Liver (tissue), 9 donors: ENCODE results near the gene SOWAHA. TPM values are rescaled to one million over a fixed set of nuclear protein-coding genes. Genes with fewer than 3 reads are reported as not detected.

Source experiments
- DNase-seq: peaks from one replicate; pipeline ENCODE4 v3.0.0-alpha.2; 2017; ENCODE audit warnings: low spot score
- H3K27ac ChIP-seq, 2 donors: one replicate each; pipeline ENCODE4 v1.7.0; 2013; ENCODE audit warnings: inconsistent platforms in 2 of 2, low read length in 2 of 2, control low read depth in 1 of 2, low read depth in 1 of 2, mild to moderate bottlenecking in 1 of 2
- H3K27me3 ChIP-seq, 4 donors: one replicate each; pipeline versions ENCODE4 v1.6.1 to v1.7.0; 2013; ENCODE audit warnings: low read length in 3 of 4, inconsistent platforms in 1 of 4, mild to moderate bottlenecking in 1 of 4, moderate library complexity in 1 of 4; ENCODE audit not compliant: control insufficient read depth in 4 of 4, insufficient read depth in 4 of 4
- H3K36me3 ChIP-seq, 4 donors: one replicate each; pipeline versions ENCODE4 v1.6.1 to v1.7.0; 2013; ENCODE audit warnings: low read length in 3 of 4, mild to moderate bottlenecking in 3 of 4, low read depth in 1 of 4, moderate library complexity in 1 of 4; ENCODE audit not compliant: control insufficient read depth in 4 of 4, insufficient read depth in 3 of 4
- H3K4me1 ChIP-seq, 4 donors: one replicate each; pipeline versions ENCODE4 v1.6.1 to v1.7.0; 2013; ENCODE audit warnings: low read length in 3 of 4, mild to moderate bottlenecking in 3 of 4, moderate library complexity in 1 of 4; ENCODE audit not compliant: control insufficient read depth in 4 of 4, insufficient read depth in 4 of 4
- H3K4me3 ChIP-seq, 3 donors: one replicate each; pipeline versions ENCODE4 v1.6.1 to v1.7.0; 2013; ENCODE audit warnings: low read length in 3 of 3, control low read depth in 1 of 3, low read depth in 1 of 3, mild to moderate bottlenecking in 1 of 3
- H3K9ac ChIP-seq, 2 donors: one replicate each; pipeline ENCODE4 v1.7.0; 2013; ENCODE audit warnings: low read length in 2 of 2, mild to moderate bottlenecking in 2 of 2, moderate library complexity in 2 of 2, control low read depth in 1 of 2, low read depth in 1 of 2
- H3K9me3 ChIP-seq, 4 donors: one replicate each; pipeline versions ENCODE4 v1.6.1 to v1.7.0; 2013; ENCODE audit warnings: low read length in 3 of 4; ENCODE audit not compliant: control insufficient read depth in 4 of 4
- CTCF ChIP-seq: fragments of 150-350 bp; IDR thresholded peaks from 2 replicates; pipeline ENCODE4 v1.5.1; 2017; ENCODE audit warnings: improper control_type of control experiment, low read depth, low read length; ENCODE audit not compliant: missing input control
- FOXA1 ChIP-seq: IDR thresholded peaks from 2 replicates; pipeline ENCODE4 v1.6.1; 2016; ENCODE audit warnings: antibody characterized with exemption
- FOXA2 ChIP-seq: IDR thresholded peaks from 2 replicates; pipeline ENCODE4 v1.6.1; 2016; ENCODE audit warnings: antibody characterized with exemption
- GABPA ChIP-seq, 2 donors: IDR thresholded peaks in 1 of 2; conservative IDR thresholded peaks in 1 of 2; 2 replicates each; pipeline ENCODE4 v1.6.1; 2016; ENCODE audit warnings: antibody characterized with exemption in 2 of 2, mild to moderate bottlenecking in 1 of 2, moderate library complexity in 1 of 2
- HNF4A ChIP-seq, 2 donors: conservative IDR thresholded peaks; 2 replicates each; pipeline ENCODE4 v1.6.1; 2016; ENCODE audit warnings: antibody characterized with exemption in 2 of 2, mild to moderate bottlenecking in 2 of 2
- HNF4G ChIP-seq: IDR thresholded peaks from 2 replicates; pipeline ENCODE4 v1.6.1; 2016; ENCODE audit warnings: antibody characterized with exemption
- JUND ChIP-seq, 2 donors: IDR thresholded peaks; 2 replicates each; pipeline ENCODE4 v1.6.1; 2016; ENCODE audit warnings: antibody characterized with exemption in 2 of 2
- NR2F2 ChIP-seq: IDR thresholded peaks from 2 replicates; pipeline ENCODE4 v1.6.1; 2016; ENCODE audit warnings: antibody characterized with exemption
- RAD21 ChIP-seq, 2 donors: IDR thresholded peaks; 2 replicates each; pipeline ENCODE4 v1.6.1; 2016; ENCODE audit warnings: antibody characterized with exemption in 2 of 2, mild to moderate bottlenecking in 2 of 2
- RXRA ChIP-seq, 2 donors: IDR thresholded peaks; 2 replicates each; pipeline ENCODE4 v1.6.1; 2017 to 2018; ENCODE audit warnings: antibody characterized with exemption in 2 of 2, mild to moderate bottlenecking in 1 of 2
- SP1 ChIP-seq: IDR thresholded peaks from 2 replicates; pipeline ENCODE4 v1.6.1; 2018; ENCODE audit warnings: antibody characterized with exemption, mild to moderate bottlenecking
- TAF1 ChIP-seq: conservative IDR thresholded peaks from 2 replicates; pipeline ENCODE4 v1.6.1; 2016; ENCODE audit warnings: antibody characterized with exemption, mild to moderate bottlenecking
- YY1 ChIP-seq: IDR thresholded peaks from 2 replicates; pipeline ENCODE4 v1.6.1; 2016; ENCODE audit warnings: antibody characterized with exemption, mild to moderate bottlenecking
- WGBS: extraction: QIAGEN DNeasy Blood & Tissue Kit; methylation state at CpG from one replicate; pipeline ENCODE4 v1.1.7; 2013; 5-methylcytosine and 5-hydroxymethylcytosine counted together
- polyA plus RNA-seq, 2 donors: library from polyadenylated mRNA; stranded (reverse) in 1 of 2; unstranded in 1 of 2; fragments of 200-250 nt in 1 of 2; fragments of >200 nt in 1 of 2; fragmentation: Nextera tagmentation in 1 of 2; extraction: Ambion mirVana in 1 of 2; gene quantifications; one replicate each; pipeline versions ENCODE4 v1.2.1 to v1.2.3, GENCODE V29; 2013 to 2015
- total RNA-seq, 2 donors: library from RNA; depleted of rRNA; stranded (reverse); fragments of >200 nt; gene quantifications; one replicate each; pipeline ENCODE4 v1.2.3, GENCODE V29; 2014
- TF ChIP-seq, protein P1 (sequence below): IDR thresholded peaks from 2 replicates; pipeline ENCODE4 v1.6.1; 2016; ENCODE audit warnings: antibody characterized with exemption
- TF ChIP-seq, protein P2 (sequence below): IDR thresholded peaks from 2 replicates; pipeline ENCODE4 v1.6.1; 2016; ENCODE audit warnings: antibody characterized with exemption
- TF ChIP-seq, protein P3 (sequence below): IDR thresholded peaks from 2 replicates; pipeline ENCODE4 v1.6.1; 2016; ENCODE audit warnings: antibody characterized with exemption
- TF ChIP-seq, protein P4 (sequence below): IDR thresholded peaks from 2 replicates; pipeline ENCODE4 v1.6.1; 2016; ENCODE audit warnings: antibody characterized with exemption, mild to moderate bottlenecking
- donor health status: healthy.
- donor health status: healthy.
- donor health status: healthy.
- donor health status: healthy.
- donor health status: healthy.

The SOWAHA gene
- total and polyA plus RNA-seq, 4 donors: 1.3 to 2.2 (median 1.8) TPM

- H3K36me3 ChIP-seq: no peaks in the 10 kb centered on the region
- no peak overlapping the region for H3K4me3 ChIP-seq
- no peak for DNase-seq
- H3K27ac ChIP-seq: no peak overlapping the region
- WGBS: 83% methylated on average over 5 of the region's 5 CpGs
- TF ChIP-seq HNF4A (conservative IDR thresholded peaks at IDR 0.05) (no peak), RAD21 (IDR thresholded peaks at IDR 0.05) (no peak), YY1 (no peak), CTCF (no peak), RXRA (IDR thresholded peaks at IDR 0.05) (no peak), TAF1 (no peak), HNF4G (no peak), FOXA2 (no peak), FOXA1 (no peak), JUND (IDR thresholded peaks at IDR 0.05) (no peak), GABPA (IDR thresholded peaks at IDR 0.05 in 1 of 2, conservative IDR thresholded peaks at IDR 0.05 in 1 of 2) (no peak), SP1 (no peak), NR2F2 (no peak)
- TF ChIP-seq, protein P1, sequence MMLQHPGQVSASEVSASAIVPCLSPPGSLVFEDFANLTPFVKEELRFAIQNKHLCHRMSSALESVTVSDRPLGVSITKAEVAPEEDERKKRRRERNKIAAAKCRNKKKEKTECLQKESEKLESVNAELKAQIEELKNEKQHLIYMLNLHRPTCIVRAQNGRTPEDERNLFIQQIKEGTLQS: no peak
- TF ChIP-seq, protein P2, sequence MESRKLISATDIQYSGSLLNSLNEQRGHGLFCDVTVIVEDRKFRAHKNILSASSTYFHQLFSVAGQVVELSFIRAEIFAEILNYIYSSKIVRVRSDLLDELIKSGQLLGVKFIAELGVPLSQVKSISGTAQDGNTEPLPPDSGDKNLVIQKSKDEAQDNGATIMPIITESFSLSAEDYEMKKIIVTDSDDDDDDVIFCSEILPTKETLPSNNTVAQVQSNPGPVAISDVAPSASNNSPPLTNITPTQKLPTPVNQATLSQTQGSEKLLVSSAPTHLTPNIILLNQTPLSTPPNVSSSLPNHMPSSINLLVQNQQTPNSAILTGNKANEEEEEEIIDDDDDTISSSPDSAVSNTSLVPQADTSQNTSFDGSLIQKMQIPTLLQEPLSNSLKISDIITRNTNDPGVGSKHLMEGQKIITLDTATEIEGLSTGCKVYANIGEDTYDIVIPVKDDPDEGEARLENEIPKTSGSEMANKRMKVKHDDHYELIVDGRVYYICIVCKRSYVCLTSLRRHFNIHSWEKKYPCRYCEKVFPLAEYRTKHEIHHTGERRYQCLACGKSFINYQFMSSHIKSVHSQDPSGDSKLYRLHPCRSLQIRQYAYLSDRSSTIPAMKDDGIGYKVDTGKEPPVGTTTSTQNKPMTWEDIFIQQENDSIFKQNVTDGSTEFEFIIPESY: no peak
- TF ChIP-seq, protein P3, sequence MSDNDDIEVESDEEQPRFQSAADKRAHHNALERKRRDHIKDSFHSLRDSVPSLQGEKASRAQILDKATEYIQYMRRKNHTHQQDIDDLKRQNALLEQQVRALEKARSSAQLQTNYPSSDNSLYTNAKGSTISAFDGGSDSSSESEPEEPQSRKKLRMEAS: no peak
- TF ChIP-seq, protein P4, sequence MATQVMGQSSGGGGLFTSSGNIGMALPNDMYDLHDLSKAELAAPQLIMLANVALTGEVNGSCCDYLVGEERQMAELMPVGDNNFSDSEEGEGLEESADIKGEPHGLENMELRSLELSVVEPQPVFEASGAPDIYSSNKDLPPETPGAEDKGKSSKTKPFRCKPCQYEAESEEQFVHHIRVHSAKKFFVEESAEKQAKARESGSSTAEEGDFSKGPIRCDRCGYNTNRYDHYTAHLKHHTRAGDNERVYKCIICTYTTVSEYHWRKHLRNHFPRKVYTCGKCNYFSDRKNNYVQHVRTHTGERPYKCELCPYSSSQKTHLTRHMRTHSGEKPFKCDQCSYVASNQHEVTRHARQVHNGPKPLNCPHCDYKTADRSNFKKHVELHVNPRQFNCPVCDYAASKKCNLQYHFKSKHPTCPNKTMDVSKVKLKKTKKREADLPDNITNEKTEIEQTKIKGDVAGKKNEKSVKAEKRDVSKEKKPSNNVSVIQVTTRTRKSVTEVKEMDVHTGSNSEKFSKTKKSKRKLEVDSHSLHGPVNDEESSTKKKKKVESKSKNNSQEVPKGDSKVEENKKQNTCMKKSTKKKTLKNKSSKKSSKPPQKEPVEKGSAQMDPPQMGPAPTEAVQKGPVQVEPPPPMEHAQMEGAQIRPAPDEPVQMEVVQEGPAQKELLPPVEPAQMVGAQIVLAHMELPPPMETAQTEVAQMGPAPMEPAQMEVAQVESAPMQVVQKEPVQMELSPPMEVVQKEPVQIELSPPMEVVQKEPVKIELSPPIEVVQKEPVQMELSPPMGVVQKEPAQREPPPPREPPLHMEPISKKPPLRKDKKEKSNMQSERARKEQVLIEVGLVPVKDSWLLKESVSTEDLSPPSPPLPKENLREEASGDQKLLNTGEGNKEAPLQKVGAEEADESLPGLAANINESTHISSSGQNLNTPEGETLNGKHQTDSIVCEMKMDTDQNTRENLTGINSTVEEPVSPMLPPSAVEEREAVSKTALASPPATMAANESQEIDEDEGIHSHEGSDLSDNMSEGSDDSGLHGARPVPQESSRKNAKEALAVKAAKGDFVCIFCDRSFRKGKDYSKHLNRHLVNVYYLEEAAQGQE: no peak
- H3K4me1 ChIP-seq: peaks cover 0 to 4% (median 3%) of the 10 kb centered on the region in 4 donors
- no peak overlapping the region for H3K9ac ChIP-seq
- no peaks in the 10 kb centered on the region for H3K27me3 ChIP-seq
- no peaks in the 10 kb centered on the region for H3K9me3 ChIP-seq
Observed at GRCh38 chr5:132860742-132861141, 47.6 kb downstream of the SOWAHA start.
